ENCODE results near the gene RNF7. TPM values are rescaled to one million over a fixed set of nuclear protein-coding genes. Genes with fewer than 3 reads are reported as not detected.

Gene RNF7
- total RNA-seq, 2 experiments from 2014 or later = 67.1 to 69.1 TPM

DNA sequence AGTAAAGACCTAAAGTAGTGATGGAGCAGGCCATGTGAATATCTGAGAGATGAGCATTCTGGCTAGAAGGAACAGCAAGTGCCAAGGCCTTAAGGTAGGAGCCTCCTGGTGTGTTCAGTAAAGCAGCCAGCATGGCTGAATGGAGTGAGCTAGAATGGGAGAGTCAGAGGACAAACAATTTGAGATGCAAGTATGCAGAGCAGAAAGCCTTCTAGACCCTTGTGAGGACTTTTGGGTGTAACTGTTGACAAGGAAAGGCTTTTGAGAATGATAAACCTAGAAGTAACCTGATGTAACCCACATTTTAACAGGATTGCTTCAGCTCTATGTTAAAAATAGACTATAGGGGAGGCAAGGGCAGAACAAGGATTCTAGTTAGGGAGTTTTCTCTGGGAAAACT is 14.8 kb upstream of the RNF7 start:
- Mint-ChIP-seq H3K27ac (no peak overlapping the region), H3K27me3 (no peaks in the 10 kb centered on the region)

DNA sequence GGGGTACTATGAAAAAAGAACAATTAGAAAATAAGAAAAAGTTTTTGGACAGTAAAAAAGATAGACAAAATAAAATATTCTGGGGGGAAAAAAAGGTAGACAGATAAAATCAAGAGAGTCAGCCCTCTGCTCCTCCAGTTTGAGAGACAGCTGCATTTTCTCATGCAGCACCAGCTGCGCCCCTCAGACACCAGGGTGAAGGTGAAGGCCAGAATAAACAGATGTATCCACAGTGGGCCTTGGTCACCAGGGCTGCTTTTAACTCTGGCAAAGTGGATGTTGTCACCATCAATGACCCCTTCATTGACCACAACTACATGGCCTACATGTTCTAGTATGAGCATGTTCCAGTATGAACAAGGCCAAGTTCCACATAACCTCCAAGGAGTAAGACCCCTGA is 13.9 kb upstream of the RNF7 start:
- no peaks in the 10 kb centered on the region for H3K9me3 Mint-ChIP-seq
- no peak overlapping the region for H3K27ac Mint-ChIP-seq

More for the DNA sequence above, 14.8 kb upstream of the RNF7 start:
- Mint-ChIP-seq H3K4me3 (no peak overlapping the region), H3K9me3 (no peaks in the 10 kb centered on the region), H3K4me1 (no peaks in the 10 kb centered on the region), H3K36me3 (no peaks in the 10 kb centered on the region)
- no peak for DNase-seq

DNA sequence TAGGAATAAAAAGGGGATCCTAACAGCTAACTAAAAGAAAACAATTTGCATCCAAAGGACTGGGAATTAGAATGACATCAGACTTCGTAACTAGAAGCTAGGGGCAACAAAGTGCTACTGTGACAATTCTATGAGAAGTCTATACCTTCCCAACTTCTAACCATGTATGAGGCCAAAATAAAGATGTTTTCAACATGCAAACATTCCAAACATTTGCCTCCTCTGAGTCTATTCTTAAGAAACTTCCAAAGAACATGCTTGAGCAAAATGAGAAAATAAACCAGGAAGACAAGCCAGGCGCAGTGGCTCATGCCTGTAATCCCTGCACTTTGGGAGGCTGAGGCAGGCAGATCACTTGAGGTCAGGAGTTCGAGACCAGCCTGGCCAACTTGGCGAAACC is 13.1 kb upstream of the RNF7 start:
- H3K36me3 Mint-ChIP-seq = no peaks in the 10 kb centered on the region
- no peak overlapping the region for H3K27ac Mint-ChIP-seq
- H3K9me3 Mint-ChIP-seq = no peaks in the 10 kb centered on the region
- H3K27me3 Mint-ChIP-seq = no peaks in the 10 kb centered on the region
- no peak overlapping the region for H3K4me3 Mint-ChIP-seq
- H3K4me1 Mint-ChIP-seq = no peaks in the 10 kb centered on the region
- no peak for DNase-seq

More for the DNA sequence above, 13.9 kb upstream of the RNF7 start:
- Mint-ChIP-seq H3K36me3 (no peaks in the 10 kb centered on the region), H3K4me1 (no peaks in the 10 kb centered on the region), H3K27me3 (no peaks in the 10 kb centered on the region), H3K4me3 (no peak overlapping the region)
- no peak for DNase-seq

DNA sequence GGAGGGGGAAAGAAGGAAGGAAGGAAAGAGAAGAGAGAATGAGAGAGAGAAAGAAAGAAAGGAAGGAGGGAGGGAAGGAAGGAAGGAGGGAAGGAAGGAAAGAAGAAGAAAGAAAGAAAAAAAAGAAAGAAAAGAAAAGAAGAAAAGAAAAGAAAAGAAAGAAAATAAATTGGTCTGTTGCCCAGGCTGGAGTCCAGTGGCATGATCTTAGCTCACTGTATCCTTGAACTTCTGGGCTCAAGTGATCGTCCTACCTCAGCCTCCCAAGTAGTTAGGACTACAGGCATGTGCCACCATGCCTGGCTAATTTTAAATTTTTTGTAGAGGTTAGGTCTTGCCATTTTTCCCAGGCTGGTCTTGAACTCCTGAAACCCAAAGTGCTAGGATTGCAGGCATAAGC is 11.6 kb upstream of the RNF7 start:
- H3K4me3 Mint-ChIP-seq = no peak overlapping the region
- no peak for DNase-seq

DNA sequence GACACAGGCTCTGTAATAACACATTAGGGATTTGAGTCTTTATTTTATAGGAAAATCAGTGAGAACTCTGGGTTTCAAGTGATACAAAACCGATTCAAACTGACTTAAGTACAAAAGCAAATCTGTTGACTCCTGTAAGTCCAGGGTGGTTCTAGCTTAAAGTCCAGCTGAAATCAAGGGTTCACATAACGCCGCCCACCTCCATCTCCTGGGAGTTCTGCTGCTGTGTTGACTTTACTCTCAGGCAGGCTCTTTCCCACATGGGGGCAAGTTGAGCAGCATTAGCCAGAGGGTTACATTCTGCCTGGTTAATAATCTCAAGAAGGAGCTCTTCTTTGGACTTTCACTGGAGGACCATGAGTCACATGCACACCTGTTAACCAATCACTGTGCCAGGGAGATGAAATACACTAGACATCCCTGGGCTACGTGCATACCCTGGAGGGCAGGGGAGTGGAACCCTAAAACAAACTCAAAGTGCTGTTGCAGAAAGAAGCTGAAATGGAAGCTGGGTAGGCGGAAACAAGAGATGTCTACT is 9.7 kb upstream of the RNF7 start:
- H3K4me1 Mint-ChIP-seq = no peaks in the 10 kb centered on the region
- no peak overlapping the region for H3K27ac Mint-ChIP-seq
- no peaks in the 10 kb centered on the region for H3K36me3 Mint-ChIP-seq
- H3K27me3 Mint-ChIP-seq = no peaks in the 10 kb centered on the region
- H3K9me3 Mint-ChIP-seq = no peaks in the 10 kb centered on the region
- no peak for DNase-seq
- no peak overlapping the region for H3K4me3 Mint-ChIP-seq

More for the DNA sequence above, 11.6 kb upstream of the RNF7 start:
- no peak overlapping the region for H3K27ac Mint-ChIP-seq
- no peaks in the 10 kb centered on the region for H3K36me3 Mint-ChIP-seq
- H3K9me3 Mint-ChIP-seq = no peaks in the 10 kb centered on the region
- no peaks in the 10 kb centered on the region for H3K27me3 Mint-ChIP-seq
- no peaks in the 10 kb centered on the region for H3K4me1 Mint-ChIP-seq

DNA sequence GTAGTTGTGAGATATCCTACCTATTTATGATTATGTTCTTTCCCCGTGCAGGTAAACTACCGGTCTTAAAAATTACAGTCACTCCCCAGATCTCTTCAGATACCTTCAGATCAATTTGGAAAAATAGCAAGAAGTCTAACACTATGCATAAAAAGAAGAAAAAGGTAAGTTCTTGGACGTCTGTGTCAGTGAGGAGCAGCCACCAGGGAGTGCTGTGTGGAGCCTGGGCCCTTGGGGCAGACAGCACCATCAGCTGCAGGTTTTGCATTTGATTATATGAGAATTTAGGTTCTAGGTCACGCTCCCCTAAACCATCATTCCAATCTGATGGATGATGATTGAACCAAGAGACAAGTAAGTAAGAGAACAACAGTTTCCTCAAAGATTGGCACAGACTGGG is 8.9 kb upstream of the RNF7 start:
- H3K4me3 Mint-ChIP-seq = no peak overlapping the region
- no peaks in the 10 kb centered on the region for H3K27me3 Mint-ChIP-seq
- H3K36me3 Mint-ChIP-seq = no peaks in the 10 kb centered on the region
- no peak for DNase-seq
- H3K9me3 Mint-ChIP-seq = no peaks in the 10 kb centered on the region
- no peak overlapping the region for H3K27ac Mint-ChIP-seq
- no peaks in the 10 kb centered on the region for H3K4me1 Mint-ChIP-seq

DNA sequence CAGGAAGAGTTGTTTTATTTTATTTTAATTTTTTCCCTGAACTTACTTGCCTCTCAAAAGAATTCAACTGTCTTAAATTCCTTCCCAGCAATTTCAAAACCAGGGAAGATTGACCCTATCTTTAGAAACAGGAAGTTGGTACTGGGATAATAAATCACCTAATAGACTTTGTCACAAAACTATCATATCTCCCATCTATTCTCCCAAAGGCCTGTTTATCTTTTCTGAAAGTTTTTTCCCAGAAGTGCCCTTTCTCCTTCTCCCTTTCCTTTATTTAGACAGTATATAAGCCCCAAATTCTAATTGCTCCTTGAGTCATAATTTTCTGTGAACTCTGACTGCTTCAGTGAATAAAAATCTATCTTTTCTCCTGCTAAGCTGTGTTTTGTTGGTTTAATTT is 2.9 kb upstream of the RNF7 start:
- Mint-ChIP-seq H3K27ac (no peak overlapping the region), H3K27me3 (no peaks in the 10 kb centered on the region), H3K36me3 (peaks cover 3% of the 10 kb centered on the region), H3K4me3 (no peak overlapping the region), H3K4me1 (peaks cover 6% of the 10 kb centered on the region), H3K9me3 (no peaks in the 10 kb centered on the region)
- no peak for DNase-seq

DNA sequence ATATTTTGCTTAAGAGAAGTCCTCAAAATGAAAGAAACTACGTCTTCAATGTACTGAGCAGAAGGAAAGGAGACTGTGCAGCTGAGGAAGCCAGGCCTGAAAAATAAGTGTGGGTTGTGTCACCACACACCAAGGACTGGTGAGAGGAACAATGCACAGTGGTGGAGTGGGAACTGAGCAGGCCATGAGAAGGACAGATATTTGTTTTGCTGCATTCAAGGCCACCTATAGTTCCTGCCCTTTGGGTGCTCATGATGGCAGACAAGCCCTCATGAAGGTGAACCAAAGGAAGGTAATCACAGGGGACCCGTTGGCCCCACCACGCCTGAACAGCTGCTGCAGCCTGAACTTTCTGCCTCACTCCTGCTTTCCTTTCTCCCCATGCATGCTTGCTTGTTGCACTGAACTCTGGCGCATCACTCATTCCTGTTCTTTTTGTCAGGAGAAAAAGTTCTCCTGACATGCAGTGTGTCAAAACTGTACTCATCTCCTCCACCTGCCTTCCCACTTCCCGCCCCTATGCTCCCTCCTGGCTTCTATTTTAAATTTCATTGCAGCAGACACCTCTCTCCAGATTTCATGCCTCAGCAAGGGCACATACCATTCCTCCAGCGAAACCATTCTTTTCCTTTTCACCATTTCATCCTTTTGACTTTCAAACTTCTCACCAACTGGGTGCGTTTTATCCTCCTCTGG is 2.2 kb upstream of the RNF7 start:
- no peak for DNase-seq
- H3K27ac Mint-ChIP-seq = no peak overlapping the region

DNA sequence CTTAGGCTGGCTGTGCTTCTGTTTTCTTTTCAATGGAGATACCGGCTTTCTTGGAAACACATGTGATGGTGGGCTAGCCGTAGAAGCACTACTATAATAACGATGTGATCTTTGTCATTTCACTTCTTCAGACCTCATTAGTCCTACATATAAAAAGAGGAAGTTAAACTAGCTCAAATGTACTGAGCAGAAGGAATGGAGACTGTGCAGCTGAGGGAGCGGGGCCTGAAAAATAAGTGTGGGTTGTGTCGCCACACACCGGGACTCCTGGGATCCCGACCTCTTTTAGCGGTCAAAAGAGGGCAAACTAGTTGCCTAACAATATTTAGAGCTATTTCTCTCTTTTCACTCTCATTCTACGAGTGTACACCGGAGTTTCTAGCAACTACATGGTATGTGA is 1.0 kb upstream of the RNF7 start:
- Mint-ChIP-seq H3K36me3 (peaks cover 3% of the 10 kb centered on the region), H3K9me3 (no peaks in the 10 kb centered on the region), H3K27ac (no peak overlapping the region), H3K4me1 (peaks cover 19% of the 10 kb centered on the region), H3K4me3 (no peak overlapping the region), H3K27me3 (no peaks in the 10 kb centered on the region)
- DNase-seq = no peak

More for the DNA sequence above, 2.2 kb upstream of the RNF7 start:
- peaks cover 14% of the 10 kb centered on the region for H3K4me1 Mint-ChIP-seq
- no peak overlapping the region for H3K4me3 Mint-ChIP-seq
- H3K27me3 Mint-ChIP-seq = no peaks in the 10 kb centered on the region
- no peaks in the 10 kb centered on the region for H3K9me3 Mint-ChIP-seq
- peaks cover 3% of the 10 kb centered on the region for H3K36me3 Mint-ChIP-seq

DNA sequence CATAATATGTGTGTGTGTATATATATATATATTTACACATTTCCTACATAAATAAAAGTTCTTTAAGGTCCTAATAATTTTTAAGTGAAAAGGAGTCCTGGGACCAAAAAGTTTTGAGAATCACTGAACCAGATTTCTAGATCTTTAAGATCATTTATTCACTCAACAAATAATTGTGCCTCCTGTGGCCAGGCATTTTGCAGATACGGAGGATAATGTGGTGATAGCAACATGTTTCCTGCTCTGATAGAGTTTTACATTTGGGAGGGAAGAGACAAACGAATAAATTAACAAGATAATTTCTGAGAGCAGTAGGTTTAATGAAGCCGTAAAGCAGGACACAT is 448 bp upstream of the RNF7 start:
- H3K4me3 Mint-ChIP-seq = peak overlapping the region; percentile 77
- H3K9me3 Mint-ChIP-seq = no peaks in the 10 kb centered on the region
- no peak for DNase-seq
- H3K36me3 Mint-ChIP-seq = peaks cover 5% of the 10 kb centered on the region
- H3K4me1 Mint-ChIP-seq = peaks cover 22% of the 10 kb centered on the region
- no peaks in the 10 kb centered on the region for H3K27me3 Mint-ChIP-seq
- H3K27ac Mint-ChIP-seq = peak overlapping the region; percentile 90

DNA sequence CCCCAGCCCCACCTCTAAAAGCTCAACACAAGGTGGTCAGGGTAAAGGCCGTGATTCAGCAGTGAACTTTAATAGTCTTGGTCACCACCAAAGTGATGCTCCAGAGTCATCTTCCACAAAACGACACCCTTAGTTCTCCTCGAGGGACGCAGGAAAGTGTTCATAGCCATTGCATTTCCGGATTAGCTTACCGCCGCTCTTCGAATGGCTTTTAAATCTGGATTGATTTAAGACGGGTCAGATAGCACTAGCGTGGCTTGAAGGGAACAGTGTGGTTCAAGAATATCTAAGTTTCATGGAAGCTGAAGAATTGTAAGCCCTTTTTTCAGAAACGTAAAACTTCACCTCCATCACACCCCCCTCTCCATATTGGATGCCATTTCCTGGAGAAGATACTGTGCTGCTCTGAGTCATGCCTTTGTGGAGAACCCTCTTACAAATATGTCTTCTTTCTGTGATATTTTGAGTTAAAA is 829 bp downstream of the RNF7 start:
- Mint-ChIP-seq H3K4me3 (peak overlapping the region; percentile 99), H3K36me3 (peaks cover 5% of the 10 kb centered on the region), H3K9me3 (no peaks in the 10 kb centered on the region), H3K27me3 (no peaks in the 10 kb centered on the region), H3K4me1 (peaks cover 29% of the 10 kb centered on the region), H3K27ac (peak overlapping the region; percentile 99)
- DNase-seq = no peak

DNA sequence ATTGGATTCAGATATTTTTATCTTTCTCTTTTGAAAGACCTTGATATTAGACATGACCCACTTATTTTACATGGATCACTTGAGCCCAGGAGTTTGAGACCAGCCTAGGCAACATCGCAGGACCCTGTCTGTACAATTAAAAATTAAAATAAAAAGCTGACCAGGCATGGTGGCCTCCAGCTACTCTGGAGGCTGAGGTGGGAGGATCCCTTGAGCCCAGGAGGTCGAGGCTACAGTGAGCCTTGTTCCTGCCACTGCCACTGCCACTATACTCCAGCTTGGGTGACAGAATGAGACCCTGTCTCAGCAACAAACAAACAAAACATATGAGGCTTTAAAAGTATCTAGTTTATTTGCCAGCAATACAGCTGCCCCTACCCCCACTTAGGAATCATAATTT is 1.6 kb downstream of the RNF7 start:
- Mint-ChIP-seq H3K27ac (peak overlapping the region; percentile 99), H3K4me1 (peaks cover 36% of the 10 kb centered on the region), H3K36me3 (peaks cover 13% of the 10 kb centered on the region), H3K4me3 (peak overlapping the region; percentile 99), H3K9me3 (no peaks in the 10 kb centered on the region), H3K27me3 (no peaks in the 10 kb centered on the region)
- no peak for DNase-seq

DNA sequence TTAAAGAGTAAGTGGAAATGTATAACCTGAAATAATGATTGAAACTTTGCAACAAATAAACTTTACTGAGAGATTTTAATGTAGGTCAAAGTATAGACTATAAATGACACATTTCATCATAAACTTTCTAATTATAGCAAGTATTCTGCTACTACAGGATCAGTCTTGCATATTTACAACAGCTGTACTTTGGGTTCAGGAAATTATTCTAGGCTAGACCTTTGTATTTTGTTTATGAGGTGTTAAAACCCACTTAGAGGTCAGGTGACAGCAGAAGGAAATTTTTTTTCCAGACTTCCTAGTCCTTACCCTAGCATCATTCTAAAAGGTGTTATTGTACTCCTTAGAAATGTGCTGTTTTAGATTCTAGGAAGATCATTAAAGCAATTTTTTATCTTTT is 2.3 kb downstream of the RNF7 start:
- DNase-seq = no peak
- Mint-ChIP-seq H3K4me3 (peak overlapping the region; percentile 99), H3K27ac (no peak overlapping the region), H3K36me3 (peaks cover 17% of the 10 kb centered on the region), H3K27me3 (no peaks in the 10 kb centered on the region), H3K9me3 (no peaks in the 10 kb centered on the region), H3K4me1 (peaks cover 36% of the 10 kb centered on the region)

DNA sequence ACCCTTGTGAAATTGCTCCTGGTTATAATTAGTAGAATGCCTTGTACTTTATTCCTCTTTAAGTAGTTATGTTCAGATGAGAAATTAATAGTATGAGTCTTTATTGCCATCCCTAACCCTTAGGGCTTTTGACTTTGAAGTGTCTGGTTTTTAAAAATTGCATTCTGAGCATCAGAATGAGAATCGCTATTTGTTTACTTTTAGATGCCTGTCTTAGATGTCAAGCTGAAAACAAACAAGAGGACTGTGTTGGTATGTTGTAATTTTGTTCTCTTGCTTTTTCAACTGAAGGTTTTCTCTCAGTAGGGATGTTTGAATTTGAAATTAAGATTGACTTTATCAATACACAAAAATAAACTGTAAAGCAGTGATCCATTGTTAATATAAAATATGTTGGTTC is 5.2 kb downstream of the RNF7 start:
- H3K27ac Mint-ChIP-seq = no peak overlapping the region
- H3K27me3 Mint-ChIP-seq = no peaks in the 10 kb centered on the region
- peaks cover 19% of the 10 kb centered on the region for H3K36me3 Mint-ChIP-seq
- H3K4me1 Mint-ChIP-seq = peaks cover 40% of the 10 kb centered on the region
- DNase-seq = no peak
- no peak overlapping the region for H3K4me3 Mint-ChIP-seq
- H3K9me3 Mint-ChIP-seq = no peaks in the 10 kb centered on the region

DNA sequence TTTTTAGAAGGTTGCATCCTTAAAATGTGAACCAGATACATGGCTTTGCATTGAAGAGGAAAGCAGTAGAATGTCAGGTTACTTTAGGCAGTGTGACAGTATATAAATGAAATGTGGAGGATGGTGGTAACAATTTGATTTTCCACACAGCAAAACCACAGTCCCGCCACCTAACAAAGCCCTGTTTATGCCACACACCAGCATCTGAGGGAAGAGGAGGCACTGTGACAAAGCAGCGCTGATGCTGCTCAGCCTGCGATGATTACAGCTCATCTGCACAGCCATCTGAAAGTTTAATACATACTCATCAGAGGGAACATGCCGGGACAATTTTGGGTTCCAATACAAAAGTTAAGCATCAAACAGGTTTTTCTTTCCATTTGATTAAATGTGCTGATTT is 8.9 kb downstream of the RNF7 start:
- DNase-seq = no peak
- H3K4me3 Mint-ChIP-seq = no peak overlapping the region
- no peaks in the 10 kb centered on the region for H3K27me3 Mint-ChIP-seq
- H3K27ac Mint-ChIP-seq = no peak overlapping the region
- peaks cover 23% of the 10 kb centered on the region for H3K4me1 Mint-ChIP-seq
- no peaks in the 10 kb centered on the region for H3K9me3 Mint-ChIP-seq
- H3K36me3 Mint-ChIP-seq = peaks cover 18% of the 10 kb centered on the region

DNA sequence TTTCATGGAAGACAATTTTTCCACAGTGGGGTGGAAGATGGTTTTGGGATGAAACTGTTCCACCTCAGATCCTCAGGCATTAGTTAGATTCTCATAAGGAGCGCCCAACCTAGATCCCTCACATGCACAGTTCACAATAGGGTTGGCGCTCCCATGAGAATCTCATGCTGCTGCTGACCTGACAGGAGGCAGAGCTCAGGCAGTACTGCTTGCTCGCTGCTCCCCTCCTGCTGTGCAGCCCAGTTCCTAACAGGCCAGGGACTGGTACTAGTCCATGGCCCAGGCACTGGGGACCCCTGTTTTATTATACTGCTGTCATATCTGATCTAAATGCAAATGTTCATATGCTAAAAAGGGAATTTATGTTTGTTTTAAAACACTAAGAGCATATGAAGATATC is 15.3 kb downstream of the RNF7 start:
- H3K27ac Mint-ChIP-seq = no peak overlapping the region
- no peaks in the 10 kb centered on the region for H3K4me1 Mint-ChIP-seq
- H3K27me3 Mint-ChIP-seq = no peaks in the 10 kb centered on the region
- no peak overlapping the region for H3K4me3 Mint-ChIP-seq
- no peak for DNase-seq
- no peaks in the 10 kb centered on the region for H3K9me3 Mint-ChIP-seq
- H3K36me3 Mint-ChIP-seq = peaks cover 2% of the 10 kb centered on the region

Data from activated naive CD8-positive, alpha-beta T cell treated with anti-CD3 and anti-CD28 coated beads for 36 hours (primary cell).